Stimulated activated CD4-positive, alpha-beta T cell treated with anti-CD3 and anti-CD28 coated beads, TNF-alpha, amount 100 ng/mL, for 24 hours (primary cell): Measurements from ENCODE around the gene ST3GAL6.

Experiments
- DNase-seq, 3 experiments: peaks; one replicate each; pipeline ENCODE4 v3.0.0-alpha.2; 2020; ENCODE audit warnings: low read depth in 3 of 3

Gene ST3GAL6

DNA sequence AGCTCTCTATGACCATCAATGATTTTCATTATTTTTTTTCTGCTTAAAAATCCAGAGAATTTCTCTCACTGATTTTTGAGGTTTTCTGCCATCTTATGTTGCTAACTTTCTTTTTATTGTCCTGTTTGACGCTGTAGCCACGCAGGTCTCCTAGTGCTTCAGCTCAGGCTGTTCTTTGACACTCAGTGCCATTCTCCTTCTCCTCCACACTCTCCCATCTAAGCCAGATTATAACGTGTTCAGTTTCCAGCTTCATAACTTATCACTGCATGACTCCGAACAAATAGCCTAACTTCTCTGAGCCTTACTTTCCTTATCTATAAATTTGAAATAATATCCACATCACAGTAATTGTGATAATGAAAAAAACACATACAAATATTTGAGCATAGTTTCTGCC, 22.8 kb upstream of the ST3GAL6 start:
- no peak for DNase-seq

- DNase-seq, result no peak
Measured at GRCh38 chr3:98741121-98741716, 21.9 kb upstream of the ST3GAL6 start.

GRCh38 chr3:98743071-98743470, 20.1 kb upstream of the ST3GAL6 start:
- DNase-seq, result no peak

DNA sequence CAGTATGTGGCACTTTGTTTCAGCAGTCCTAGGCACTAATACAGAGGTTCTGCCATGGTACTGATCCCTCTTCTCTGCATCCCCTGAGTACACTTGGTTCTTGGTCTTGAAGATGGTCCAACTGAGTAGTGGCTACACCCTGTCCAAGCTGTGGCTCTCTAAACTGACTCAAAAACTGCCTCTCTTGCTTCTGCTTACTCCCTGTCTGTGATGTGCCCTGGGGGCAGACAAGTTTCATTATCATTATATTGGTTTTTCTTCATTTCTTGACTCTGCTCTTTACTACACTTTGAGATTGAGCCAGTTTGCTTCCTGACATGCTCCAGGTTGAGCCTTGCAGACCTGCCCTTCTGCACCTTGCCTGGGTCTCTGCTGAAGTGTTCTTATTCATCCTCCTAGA, 18.9 kb upstream of the ST3GAL6 start:
- no peak for DNase-seq

DNA sequence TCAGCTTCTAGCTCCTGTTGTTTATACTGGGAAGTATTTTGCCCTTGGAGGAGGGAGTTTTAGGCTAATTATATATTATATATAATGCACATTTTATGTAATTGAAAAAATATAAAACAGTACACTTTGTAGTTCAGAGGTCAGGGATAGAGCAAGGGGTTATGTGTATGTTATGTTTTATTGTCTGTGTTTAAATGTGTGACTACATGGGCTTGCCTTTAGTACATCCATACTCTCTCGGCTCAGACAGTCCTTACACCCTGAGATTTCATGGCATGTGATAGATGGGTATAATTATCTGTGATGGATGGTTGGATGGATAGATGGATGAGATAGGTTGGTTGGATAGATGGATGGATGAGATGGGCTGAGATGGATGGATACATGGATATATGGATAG, 17.4 kb upstream of the ST3GAL6 start:
- DNase-seq, result no peak

DNA sequence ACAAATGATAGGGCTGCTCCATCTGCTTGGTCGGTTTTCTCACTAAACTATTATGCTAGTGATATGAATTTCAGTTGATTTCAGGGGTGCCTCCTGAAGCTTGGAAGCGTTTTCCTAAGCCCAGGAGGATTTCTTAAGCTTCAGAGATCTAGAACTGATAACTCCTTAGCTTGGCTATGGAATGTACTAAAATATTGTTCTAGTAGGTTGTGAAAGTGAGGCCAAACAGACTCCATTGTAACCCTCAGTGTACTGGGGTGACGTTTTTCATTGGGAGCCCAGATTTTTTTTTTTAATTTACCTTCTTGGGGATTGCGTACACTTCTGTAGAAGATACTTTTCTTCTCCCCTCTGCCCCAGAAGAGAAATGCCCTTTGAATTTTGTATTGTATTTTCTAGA, 17.0 kb upstream of the ST3GAL6 start:
- DNase-seq, result no peak

- no peak for DNase-seq
Measured at GRCh38 chr3:98746882-98747281, 16.3 kb upstream of the ST3GAL6 start.

- no peak for DNase-seq
Measured at GRCh38 chr3:98750276-98750919, 12.7 kb upstream of the ST3GAL6 start.

DNA sequence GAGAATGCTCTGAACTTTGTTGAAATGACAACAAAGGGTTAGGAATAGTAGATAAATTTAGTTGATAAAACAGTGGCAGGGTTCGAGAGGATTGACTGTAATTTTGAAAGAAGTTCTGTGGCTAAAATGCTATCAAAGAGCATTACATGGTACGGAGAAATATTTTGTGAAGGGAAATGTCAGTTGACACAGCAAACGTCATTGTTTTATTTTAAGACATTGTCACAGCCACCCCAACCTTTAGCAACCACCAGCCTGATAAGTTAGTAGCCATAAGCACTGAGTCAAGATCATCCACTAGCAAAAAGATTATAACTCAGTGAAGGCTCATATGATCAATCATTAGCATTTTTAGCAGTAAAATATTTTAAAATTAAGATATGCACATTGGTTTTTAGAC, 8.7 kb upstream of the ST3GAL6 start:
- DNase-seq, result no peak

- no peak for DNase-seq
Measured at GRCh38 chr3:98755601-98756000, 7.5 kb upstream of the ST3GAL6 start.

DNA sequence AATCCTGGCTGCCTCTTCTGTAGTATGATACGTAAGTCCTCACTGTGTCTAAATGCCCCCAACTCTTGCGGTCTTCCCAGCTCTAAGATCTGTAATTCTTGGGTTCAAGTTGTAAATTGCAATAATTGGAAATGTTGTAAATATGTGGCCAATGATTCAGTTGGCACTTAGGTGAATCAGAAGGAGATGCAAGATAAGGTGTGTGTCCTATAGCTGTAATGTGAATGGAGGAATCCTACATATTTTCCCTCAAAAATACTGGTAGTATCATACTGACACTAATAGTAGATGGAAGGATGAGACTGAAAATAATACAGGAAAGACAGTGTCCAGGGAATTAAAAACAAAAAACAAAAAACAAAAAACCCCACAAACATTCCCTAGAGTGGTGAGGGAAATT, 3.5 kb upstream of the ST3GAL6 start:
- no peak for DNase-seq

GRCh38 chr3:98761643-98762229, 1.4 kb upstream of the ST3GAL6 start:
- DNase-seq, result no peak

DNA sequence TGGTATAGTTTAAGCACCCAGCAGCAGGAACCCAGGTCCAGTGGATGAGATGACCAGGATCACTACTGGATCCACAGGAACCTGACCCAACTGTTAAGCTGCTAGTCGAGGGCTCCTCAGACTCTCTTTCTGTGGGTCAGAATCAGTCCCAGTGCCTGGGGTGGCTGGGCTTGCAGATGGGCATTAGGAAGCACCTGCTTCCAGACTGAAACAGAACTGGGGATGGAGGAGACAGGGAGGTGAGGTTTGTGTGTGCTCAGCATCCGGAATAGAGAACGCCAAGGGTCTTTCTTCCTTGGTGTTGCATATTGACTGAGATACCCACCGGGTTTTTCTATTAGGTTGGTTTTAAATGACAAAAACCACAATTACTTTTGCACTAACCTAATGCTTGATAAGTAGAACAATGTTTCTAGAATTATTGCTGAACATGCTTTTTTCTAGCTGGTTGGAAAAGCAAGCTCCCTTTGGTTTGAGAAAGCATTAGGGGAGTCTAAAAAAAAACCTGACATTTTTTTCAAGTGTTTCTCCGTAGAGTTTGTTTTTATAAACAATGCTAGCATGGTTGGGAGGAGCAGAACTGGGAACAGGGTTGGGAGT, 779 bp downstream of the ST3GAL6 start:
- no peak for DNase-seq

GRCh38 chr3:98764472-98764884, 1.3 kb downstream of the ST3GAL6 start:
- no peak for DNase-seq

- DNase-seq, result no peak
Measured at GRCh38 chr3:98765721-98766120, 2.6 kb downstream of the ST3GAL6 start.

- DNase-seq, result no peak
Measured at GRCh38 chr3:98766924-98767323, 3.8 kb downstream of the ST3GAL6 start.

DNA sequence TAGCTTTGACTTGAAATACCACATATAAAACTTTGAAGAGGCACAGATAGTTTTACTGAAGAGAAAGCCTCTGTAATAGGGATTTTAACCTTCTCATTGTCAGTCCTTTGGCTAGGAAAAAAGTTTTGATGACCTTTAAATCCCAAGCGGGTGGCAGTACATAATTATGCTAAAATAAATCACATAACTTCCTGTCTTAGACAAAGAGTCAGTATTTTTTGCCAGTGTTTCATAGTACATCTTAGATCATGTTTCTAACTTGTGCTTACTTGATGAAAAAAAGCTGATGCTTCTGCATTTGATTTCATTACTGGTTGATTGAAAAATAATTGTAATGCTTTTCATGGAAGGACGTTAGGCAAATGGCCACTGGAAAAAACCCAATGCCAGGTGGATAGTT, 5.8 kb downstream of the ST3GAL6 start:
- no peak for DNase-seq

DNA sequence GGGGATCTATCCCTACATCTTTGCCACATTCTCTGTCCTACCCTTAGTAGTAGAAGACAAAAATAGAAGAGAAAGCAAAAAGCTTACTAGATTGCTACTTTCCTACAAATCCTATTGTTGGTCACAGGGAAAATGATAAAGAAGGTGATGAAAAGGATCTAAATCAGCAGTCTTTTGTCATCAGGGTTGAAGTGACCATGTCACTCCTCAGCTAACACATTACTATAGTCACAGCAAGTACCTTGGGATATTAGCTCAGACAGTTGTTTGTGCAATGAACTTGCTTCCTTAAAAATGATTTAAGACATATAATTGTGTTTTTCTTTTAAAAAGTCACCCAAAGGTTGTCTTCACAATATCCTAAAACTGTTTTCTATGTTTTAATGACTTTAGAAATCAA, 6.3 kb downstream of the ST3GAL6 start:
- no peak for DNase-seq

DNA sequence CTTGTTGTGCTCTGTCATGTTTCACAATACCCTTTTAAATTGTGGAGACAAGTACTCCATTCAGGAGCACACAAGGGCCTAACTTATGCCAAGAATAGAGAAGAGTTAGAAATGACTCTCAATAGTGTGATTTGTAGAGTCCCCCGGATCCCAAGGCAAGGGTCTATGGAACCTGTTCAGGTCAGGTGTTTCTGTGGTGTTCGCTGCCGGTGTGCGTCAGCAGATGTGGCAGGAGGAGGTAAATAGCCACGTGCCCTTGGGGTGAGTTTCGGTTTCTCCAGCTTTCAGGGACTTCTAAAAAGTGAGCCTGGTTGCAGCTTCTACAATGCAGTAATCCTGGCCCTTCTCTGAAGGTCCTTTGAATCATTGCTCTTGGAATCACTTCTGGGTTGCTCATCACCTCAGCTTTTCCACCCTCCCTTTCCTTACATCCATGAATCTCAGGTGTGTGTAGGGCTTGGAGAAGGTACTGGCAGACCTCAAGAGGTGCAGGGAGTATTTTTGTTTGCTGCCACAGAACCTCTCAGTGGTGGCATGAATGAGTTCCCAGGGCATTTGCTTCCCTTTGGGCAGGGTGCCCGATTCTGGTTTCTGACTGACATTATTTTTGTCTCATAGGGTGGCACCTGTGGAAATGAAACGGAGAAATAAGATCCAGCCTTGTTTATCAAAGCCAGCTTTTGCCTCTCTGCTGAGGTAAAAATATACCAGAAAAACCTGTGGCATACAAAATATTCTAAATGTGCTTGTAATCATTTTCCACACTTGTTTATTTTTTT, 7.3 kb downstream of the ST3GAL6 start:
- no peak for DNase-seq

- no peak for DNase-seq
Measured at GRCh38 chr3:98772022-98772421, 8.9 kb downstream of the ST3GAL6 start.

DNA sequence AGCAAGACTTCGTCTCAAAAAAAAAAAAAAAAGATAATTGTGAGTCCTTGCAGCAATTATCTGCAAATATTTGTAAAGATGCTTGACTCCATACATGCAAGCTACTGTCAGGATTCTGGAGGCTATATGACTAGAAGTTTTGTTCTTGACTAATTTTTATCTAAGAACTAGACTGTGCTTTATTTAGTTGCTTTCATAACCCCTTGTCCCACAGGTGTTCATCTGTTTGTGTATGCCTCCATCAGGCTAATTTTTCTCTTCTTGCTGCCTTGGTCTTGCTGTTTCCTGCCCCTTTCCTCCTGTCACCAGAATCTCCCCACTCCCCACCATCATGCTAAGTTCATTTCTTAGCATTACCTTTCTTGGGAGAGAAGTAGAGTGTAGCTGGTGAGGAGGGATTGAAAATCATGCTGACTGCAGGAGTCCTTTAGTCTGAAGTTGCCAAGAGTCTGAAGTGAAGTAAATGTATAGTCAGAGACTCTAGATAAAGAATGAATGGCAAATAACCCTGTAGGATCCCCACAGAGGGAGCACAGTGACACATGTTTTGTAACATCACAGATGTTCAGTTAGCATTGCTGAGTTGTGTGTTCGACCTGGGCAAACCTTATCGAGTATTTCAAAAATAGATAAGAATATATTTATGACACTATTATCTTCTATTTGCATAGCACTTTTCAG, 12.5 kb downstream of the ST3GAL6 start:
- no peak for DNase-seq

DNA sequence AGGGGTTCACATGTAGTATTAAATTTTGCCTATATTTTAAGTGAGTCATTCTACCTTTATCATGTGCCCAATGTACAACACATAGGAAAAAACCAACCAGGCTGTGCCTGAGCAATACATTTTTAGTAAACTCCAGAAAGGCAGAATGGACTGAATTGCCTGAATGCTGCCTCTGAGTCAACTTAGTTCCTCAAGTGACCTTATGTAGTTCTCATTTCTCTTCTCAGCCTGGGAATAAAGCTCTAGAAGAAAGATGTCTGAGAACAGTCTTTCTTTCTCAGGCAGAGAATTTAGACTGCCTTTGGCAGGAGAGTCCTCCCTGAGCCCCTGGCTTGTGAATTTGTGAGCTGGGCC, 13.0 kb downstream of the ST3GAL6 start:
- DNase-seq, result no peak
